H1 (cell line): Measurements from ENCODE around the gene MGAT5. TPM values are rescaled to one million over a fixed set of nuclear protein-coding genes. Genes with fewer than 3 reads are reported as not detected.

Experiments
- polyA plus RNA-seq, 7 experiments: library from polyadenylated mRNA; depleted of rRNA in 3 of 7; stranded (reverse) in 5 of 7; unstranded in 2 of 7; fragments of >200 nt in 5 of 7; fragments of 200-250 nt in 2 of 7; gene quantifications; 1 replicate in 5 of 7; 2 replicates in 1 of 7; 4 replicates in 1 of 7; pipeline versions ENCODE4 v1.2.1 to v1.2.3, GENCODE V29; 2011 to 2013; ENCODE audit warnings: missing spikeins in 2 of 7, mixed read lengths in 2 of 7
- total RNA-seq: library from RNA; stranded (reverse); fragmentation: NEBNext Ultra II Directional; extraction: Animal tissue kit (Norgen Biotek cat#: 25700); gene quantifications from 2 replicates; pipeline ENCODE4 v1.2.1, GENCODE V29; 2021
- TF ChIP-seq, protein P1 (sequence below): fragments of 300-600 bp; sonication (generic); IDR thresholded peaks from 2 replicates; pipeline ENCODE4 v1.7.1; 2012; ENCODE audit warnings: low read length, moderate library complexity, mild to moderate bottlenecking, inconsistent platforms; ENCODE audit not compliant: insufficient replicate concordance

MGAT5 gene
- total and polyA plus RNA-seq, 2 of the 8 experiments (the other 6 are each of a cell fraction or from before 2014, with no cell fraction given) = 11.2 to 49.2 TPM

DNA sequence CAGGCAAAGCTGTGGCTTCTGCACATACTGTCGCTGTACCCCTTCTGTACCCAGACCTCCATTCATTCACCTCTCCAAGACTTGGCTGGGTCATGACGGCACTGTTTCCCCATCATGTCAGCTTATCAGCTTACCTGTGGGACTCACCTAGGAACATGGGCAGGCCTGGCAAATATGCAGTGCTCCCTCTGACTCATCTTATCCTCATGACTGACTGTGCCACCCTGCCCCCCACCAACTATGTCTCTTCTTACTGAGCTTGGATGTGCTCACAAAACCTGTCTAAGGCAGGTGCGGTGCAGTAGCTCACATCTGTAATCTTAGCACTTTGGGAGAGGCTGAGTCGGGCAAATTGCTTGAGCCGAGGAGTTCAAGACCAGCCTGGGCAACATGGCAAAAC lies 152.4 kb downstream of the MGAT5 start (continued):
- TF ChIP-seq, protein P1, sequence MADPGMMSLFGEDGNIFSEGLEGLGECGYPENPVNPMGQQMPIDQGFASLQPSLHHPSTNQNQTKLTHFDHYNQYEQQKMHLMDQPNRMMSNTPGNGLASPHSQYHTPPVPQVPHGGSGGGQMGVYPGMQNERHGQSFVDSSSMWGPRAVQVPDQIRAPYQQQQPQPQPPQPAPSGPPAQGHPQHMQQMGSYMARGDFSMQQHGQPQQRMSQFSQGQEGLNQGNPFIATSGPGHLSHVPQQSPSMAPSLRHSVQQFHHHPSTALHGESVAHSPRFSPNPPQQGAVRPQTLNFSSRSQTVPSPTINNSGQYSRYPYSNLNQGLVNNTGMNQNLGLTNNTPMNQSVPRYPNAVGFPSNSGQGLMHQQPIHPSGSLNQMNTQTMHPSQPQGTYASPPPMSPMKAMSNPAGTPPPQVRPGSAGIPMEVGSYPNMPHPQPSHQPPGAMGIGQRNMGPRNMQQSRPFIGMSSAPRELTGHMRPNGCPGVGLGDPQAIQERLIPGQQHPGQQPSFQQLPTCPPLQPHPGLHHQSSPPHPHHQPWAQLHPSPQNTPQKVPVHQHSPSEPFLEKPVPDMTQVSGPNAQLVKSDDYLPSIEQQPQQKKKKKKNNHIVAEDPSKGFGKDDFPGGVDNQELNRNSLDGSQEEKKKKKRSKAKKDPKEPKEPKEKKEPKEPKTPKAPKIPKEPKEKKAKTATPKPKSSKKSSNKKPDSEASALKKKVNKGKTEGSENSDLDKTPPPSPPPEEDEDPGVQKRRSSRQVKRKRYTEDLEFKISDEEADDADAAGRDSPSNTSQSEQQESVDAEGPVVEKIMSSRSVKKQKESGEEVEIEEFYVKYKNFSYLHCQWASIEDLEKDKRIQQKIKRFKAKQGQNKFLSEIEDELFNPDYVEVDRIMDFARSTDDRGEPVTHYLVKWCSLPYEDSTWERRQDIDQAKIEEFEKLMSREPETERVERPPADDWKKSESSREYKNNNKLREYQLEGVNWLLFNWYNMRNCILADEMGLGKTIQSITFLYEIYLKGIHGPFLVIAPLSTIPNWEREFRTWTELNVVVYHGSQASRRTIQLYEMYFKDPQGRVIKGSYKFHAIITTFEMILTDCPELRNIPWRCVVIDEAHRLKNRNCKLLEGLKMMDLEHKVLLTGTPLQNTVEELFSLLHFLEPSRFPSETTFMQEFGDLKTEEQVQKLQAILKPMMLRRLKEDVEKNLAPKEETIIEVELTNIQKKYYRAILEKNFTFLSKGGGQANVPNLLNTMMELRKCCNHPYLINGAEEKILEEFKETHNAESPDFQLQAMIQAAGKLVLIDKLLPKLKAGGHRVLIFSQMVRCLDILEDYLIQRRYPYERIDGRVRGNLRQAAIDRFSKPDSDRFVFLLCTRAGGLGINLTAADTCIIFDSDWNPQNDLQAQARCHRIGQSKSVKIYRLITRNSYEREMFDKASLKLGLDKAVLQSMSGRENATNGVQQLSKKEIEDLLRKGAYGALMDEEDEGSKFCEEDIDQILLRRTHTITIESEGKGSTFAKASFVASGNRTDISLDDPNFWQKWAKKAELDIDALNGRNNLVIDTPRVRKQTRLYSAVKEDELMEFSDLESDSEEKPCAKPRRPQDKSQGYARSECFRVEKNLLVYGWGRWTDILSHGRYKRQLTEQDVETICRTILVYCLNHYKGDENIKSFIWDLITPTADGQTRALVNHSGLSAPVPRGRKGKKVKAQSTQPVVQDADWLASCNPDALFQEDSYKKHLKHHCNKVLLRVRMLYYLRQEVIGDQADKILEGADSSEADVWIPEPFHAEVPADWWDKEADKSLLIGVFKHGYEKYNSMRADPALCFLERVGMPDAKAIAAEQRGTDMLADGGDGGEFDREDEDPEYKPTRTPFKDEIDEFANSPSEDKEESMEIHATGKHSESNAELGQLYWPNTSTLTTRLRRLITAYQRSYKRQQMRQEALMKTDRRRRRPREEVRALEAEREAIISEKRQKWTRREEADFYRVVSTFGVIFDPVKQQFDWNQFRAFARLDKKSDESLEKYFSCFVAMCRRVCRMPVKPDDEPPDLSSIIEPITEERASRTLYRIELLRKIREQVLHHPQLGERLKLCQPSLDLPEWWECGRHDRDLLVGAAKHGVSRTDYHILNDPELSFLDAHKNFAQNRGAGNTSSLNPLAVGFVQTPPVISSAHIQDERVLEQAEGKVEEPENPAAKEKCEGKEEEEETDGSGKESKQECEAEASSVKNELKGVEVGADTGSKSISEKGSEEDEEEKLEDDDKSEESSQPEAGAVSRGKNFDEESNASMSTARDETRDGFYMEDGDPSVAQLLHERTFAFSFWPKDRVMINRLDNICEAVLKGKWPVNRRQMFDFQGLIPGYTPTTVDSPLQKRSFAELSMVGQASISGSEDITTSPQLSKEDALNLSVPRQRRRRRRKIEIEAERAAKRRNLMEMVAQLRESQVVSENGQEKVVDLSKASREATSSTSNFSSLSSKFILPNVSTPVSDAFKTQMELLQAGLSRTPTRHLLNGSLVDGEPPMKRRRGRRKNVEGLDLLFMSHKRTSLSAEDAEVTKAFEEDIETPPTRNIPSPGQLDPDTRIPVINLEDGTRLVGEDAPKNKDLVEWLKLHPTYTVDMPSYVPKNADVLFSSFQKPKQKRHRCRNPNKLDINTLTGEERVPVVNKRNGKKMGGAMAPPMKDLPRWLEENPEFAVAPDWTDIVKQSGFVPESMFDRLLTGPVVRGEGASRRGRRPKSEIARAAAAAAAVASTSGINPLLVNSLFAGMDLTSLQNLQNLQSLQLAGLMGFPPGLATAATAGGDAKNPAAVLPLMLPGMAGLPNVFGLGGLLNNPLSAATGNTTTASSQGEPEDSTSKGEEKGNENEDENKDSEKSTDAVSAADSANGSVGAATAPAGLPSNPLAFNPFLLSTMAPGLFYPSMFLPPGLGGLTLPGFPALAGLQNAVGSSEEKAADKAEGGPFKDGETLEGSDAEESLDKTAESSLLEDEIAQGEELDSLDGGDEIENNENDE = no peak
